Stomach (tissue), 4 donors: ENCODE data around the gene ABTB2.

Experiments
- CTCF ChIP-seq, 7 experiments: fragments of 450-650 bp in 4 of 7; fragments of 200-600 bp in 3 of 7; sonication (generic) in 3 of 7; IDR thresholded peaks; one replicate each; pipeline ENCODE4 v1.5.1; 2016 to 2019; ENCODE audit warnings: antibody characterized with exemption in 7 of 7, control low read depth in 2 of 7, mild to moderate bottlenecking in 1 of 7
- EP300 ChIP-seq: sonication (generic); formaldehyde crosslinking; IDR thresholded peaks from one replicate; pipeline ENCODE4 v1.6.1; 2017; ENCODE audit warnings: antibody characterized with exemption
- POLR2A ChIP-seq, 4 donors: fragments of 450-650 bp; IDR thresholded peaks; one replicate each; pipeline ENCODE4 v1.6.1; 2016; ENCODE audit warnings: antibody characterized with exemption in 4 of 4, control low read depth in 2 of 4, mild to moderate bottlenecking in 1 of 4, moderate library complexity in 1 of 4

DNA sequence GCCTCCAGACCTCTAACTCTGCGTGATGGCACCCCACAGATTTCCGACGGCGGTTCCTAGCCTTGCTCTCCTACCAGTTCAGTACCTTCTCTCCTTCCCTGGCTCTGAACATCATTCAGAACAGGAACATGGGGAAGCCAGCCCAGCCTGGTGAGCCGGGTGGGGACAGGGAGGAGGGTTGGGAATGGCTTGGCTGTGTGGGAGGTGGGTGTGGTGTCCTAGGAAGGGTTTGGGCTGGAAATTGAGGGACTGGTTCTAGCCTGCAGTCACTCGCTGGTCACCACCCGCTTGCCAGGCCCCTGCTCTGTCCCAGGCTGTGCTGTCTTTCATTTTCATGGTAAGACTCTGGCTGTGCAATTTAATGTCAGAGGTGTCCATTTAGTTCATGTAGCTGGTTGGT, 218.5 kb downstream of the ABTB2 start:
- TF ChIP-seq CTCF (IDR thresholded peaks at IDR 0.05) (no peak), POLR2A (IDR thresholded peaks at IDR 0.05) (no peak), EP300 (no peak)
